Osteoblast (primary cell): ENCODE measurements around the gene LPIN1. TPM values are rescaled to one million over a fixed set of nuclear protein-coding genes. Genes with fewer than 3 reads are reported as not detected.
A peak's percentile ranks its signal among the peaks of the same experiment; 100 is the strongest.

Experiments used
- DNase-seq: peaks from one replicate; pipeline ENCODE4 v3.0.0; 2011; ENCODE audit warnings: low spot score, mixed read lengths; ENCODE audit not compliant: insufficient read length; ENCODE audit errors: missing footprints
- H2AFZ ChIP-seq: 2 replicates; pipeline ENCODE4 v1.6.0; 2011; ENCODE audit warnings: mild to moderate bottlenecking, low read length
- H3K27ac ChIP-seq: 2 replicates; pipeline ENCODE4 v1.5.1; 2011; ENCODE audit warnings: mild to moderate bottlenecking, low read depth, low read length, moderate library complexity
- H3K27me3 ChIP-seq: 2 replicates; pipeline ENCODE4 v1.6.0; 2012; ENCODE audit warnings: mild to moderate bottlenecking, control low read depth, inconsistent platforms, low read length, moderate library complexity; ENCODE audit not compliant: insufficient read depth
- H3K36me3 ChIP-seq: 2 replicates; pipeline ENCODE4 v1.5.1; 2011; ENCODE audit warnings: mild to moderate bottlenecking, low read length, control low read depth, moderate library complexity; ENCODE audit not compliant: insufficient read depth
- H3K4me1 ChIP-seq: 2 replicates; pipeline ENCODE4 v1.5.1; 2011; ENCODE audit warnings: mild to moderate bottlenecking, low read length, control low read depth, moderate library complexity; ENCODE audit not compliant: insufficient read depth
- H3K4me2 ChIP-seq: 2 replicates; pipeline ENCODE4 v1.6.0; 2011; ENCODE audit warnings: mild to moderate bottlenecking, low read length; ENCODE audit not compliant: insufficient read depth
- H3K4me3 ChIP-seq: fragments of 200-600 bp; sonication (generic); 3 replicates; pipeline ENCODE4 v1.5.1; 2012; ENCODE audit warnings: mild to moderate bottlenecking, low read length, inconsistent platforms; ENCODE audit not compliant: insufficient read depth
- H3K79me2 ChIP-seq: 2 replicates; pipeline ENCODE4 v1.6.0; 2012; ENCODE audit warnings: mild to moderate bottlenecking, low read length, control low read depth, inconsistent platforms; ENCODE audit not compliant: insufficient read depth
- H3K9me3 ChIP-seq: 2 replicates; pipeline ENCODE4 v1.5.1; 2011; ENCODE audit warnings: low read depth, low read length, control low read depth
- H4K20me1 ChIP-seq: 2 replicates; pipeline ENCODE4 v1.6.0; 2012; ENCODE audit warnings: mild to moderate bottlenecking, low read length, control low read depth; ENCODE audit not compliant: insufficient read depth
- total RNA-seq: library from RNA; depleted of rRNA; stranded (reverse); fragments of >200 nt; gene quantifications from 2 replicates; pipeline ENCODE4 v1.2.3, GENCODE V29; 2012
- TF ChIP-seq, protein P1 (sequence below): IDR thresholded peaks from 2 replicates; pipeline ENCODE4 v1.5.1; 2011; ENCODE audit warnings: mild to moderate bottlenecking, low read depth, low read length, moderate library complexity; ENCODE audit errors: extremely low read depth

Gene LPIN1
- total RNA-seq, 1 donor, result 117 TPM

DNA sequence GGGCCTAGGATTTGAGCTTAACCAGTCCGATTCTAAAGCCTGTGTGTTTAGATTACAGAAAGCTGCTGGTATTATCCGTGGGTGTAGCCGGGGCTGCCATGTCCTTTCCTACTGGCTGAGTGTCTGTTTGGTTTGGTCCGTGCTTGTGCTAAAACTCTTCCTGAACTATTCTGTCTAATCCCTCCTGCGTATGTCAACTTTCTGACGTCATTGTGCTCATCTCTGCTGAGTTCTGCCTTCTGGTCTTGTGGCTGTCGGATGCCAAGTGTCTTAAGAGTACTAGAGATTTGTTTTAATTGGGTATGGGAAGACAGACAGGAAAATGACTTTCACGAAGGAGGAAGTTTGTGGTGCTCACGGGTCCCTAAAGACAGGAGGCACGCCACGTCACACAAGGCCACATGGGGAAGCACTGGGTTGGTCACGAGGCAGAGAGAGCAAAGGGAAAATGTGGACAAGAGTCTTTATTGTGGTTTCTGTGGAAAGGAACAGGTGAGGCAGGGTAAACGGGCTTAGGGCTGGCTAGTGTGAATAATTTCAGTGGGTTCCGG is 44.6 kb upstream of the LPIN1 start:
- Histone ChIP-seq H3K4me3 (no peak overlapping the region), H2AFZ (peak overlapping the region; percentile 35), H3K4me2 (no peak overlapping the region), H3K36me3 (no peaks in the 10 kb centered on the region), H3K27me3 (no peaks in the 10 kb centered on the region), H3K79me2 (no peaks in the 10 kb centered on the region), H3K4me1 (peaks cover 33% of the 10 kb centered on the region), H3K9me3 (no peaks in the 10 kb centered on the region), H3K27ac (no peak overlapping the region), H4K20me1 (no peaks in the 10 kb centered on the region)
- DNase-seq, result peak; percentile 75
- TF ChIP-seq, protein P1, sequence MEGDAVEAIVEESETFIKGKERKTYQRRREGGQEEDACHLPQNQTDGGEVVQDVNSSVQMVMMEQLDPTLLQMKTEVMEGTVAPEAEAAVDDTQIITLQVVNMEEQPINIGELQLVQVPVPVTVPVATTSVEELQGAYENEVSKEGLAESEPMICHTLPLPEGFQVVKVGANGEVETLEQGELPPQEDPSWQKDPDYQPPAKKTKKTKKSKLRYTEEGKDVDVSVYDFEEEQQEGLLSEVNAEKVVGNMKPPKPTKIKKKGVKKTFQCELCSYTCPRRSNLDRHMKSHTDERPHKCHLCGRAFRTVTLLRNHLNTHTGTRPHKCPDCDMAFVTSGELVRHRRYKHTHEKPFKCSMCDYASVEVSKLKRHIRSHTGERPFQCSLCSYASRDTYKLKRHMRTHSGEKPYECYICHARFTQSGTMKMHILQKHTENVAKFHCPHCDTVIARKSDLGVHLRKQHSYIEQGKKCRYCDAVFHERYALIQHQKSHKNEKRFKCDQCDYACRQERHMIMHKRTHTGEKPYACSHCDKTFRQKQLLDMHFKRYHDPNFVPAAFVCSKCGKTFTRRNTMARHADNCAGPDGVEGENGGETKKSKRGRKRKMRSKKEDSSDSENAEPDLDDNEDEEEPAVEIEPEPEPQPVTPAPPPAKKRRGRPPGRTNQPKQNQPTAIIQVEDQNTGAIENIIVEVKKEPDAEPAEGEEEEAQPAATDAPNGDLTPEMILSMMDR, result no peak

DNA sequence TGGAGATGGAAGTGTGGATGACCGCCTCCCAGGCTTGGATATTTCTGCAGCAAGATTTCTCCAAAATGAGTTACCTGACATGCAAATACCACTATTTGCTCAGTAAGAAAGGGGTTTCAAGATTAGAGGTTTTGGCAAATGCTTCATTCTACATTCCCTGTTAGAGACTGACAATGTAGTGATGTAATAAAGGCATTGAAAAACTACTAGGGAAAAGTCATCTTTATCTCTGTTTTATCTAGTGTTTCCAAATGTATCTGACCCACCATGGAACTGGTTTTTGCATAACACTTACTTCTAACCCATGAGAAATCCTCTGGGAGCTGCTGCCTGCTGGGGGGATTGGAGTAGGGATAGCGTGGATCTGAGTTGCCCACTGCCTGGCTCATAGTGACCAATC is 43.5 kb upstream of the LPIN1 start:
- no peaks in the 10 kb centered on the region for H3K79me2 ChIP-seq
- H3K9me3 ChIP-seq, result no peaks in the 10 kb centered on the region
- no peak for DNase-seq
- H3K4me2 ChIP-seq, result peak overlapping the region; percentile 24
- H3K4me3 ChIP-seq, result no peak overlapping the region
- no peaks in the 10 kb centered on the region for H4K20me1 ChIP-seq
- no peak overlapping the region for H2AFZ ChIP-seq
- no peak overlapping the region for H3K27ac ChIP-seq
- no peaks in the 10 kb centered on the region for H3K36me3 ChIP-seq
- TF ChIP-seq, protein P1, result no peak
- no peaks in the 10 kb centered on the region for H3K27me3 ChIP-seq
- peaks cover 22% of the 10 kb centered on the region for H3K4me1 ChIP-seq

DNA sequence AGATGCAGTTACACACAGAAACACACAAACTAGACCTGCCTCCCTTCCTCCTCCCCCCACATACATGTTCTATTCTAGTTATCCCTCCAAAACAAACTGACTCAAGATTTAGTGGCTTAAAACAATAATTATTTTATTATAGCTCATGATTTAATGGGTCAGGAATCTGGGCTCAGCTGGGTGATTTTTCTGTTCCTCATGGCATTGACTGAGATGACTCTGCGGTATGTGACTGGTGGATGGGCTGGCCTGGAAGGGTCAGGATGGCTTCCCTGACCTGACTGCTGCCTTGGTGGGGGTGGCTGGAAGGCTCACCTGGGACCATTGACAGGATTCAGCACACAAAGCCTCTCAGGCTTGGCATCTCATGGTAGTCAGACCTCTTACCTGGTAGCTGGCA is 42.7 kb upstream of the LPIN1 start:
- H3K79me2 ChIP-seq, result no peaks in the 10 kb centered on the region
- H3K27me3 ChIP-seq, result no peaks in the 10 kb centered on the region
- H3K9me3 ChIP-seq, result no peaks in the 10 kb centered on the region
- TF ChIP-seq, protein P1, result no peak
- H3K4me3 ChIP-seq, result no peak overlapping the region
- H3K4me2 ChIP-seq, result peak overlapping the region; percentile 24
- no peaks in the 10 kb centered on the region for H4K20me1 ChIP-seq
- peak; percentile 93 for DNase-seq
- no peak overlapping the region for H2AFZ ChIP-seq
- H3K36me3 ChIP-seq, result no peaks in the 10 kb centered on the region
- peaks cover 24% of the 10 kb centered on the region for H3K4me1 ChIP-seq
- H3K27ac ChIP-seq, result peak overlapping the region; percentile 32

- Histone ChIP-seq H3K79me2 (no peaks in the 10 kb centered on the region), H3K4me2 (no peak overlapping the region), H3K27ac (no peak overlapping the region), H3K4me3 (no peak overlapping the region), H4K20me1 (no peaks in the 10 kb centered on the region), H3K36me3 (no peaks in the 10 kb centered on the region), H3K4me1 (peaks cover 28% of the 10 kb centered on the region), H3K27me3 (no peaks in the 10 kb centered on the region), H3K9me3 (no peaks in the 10 kb centered on the region), H2AFZ (no peak overlapping the region)
- TF ChIP-seq, protein P1, result no peak
- DNase-seq, result no peak
Measured at GRCh38 chr2:11705063-11705462, 41.4 kb upstream of the LPIN1 start.
